IMR-90 (cell line): Measurements from ENCODE around the gene SLIT3. TPM values are rescaled to one million over a fixed set of nuclear protein-coding genes. Genes with fewer than 3 reads are reported as not detected.

Experiments
- ATAC-seq: fragments of 200-7000 bp; cut with Tn5 transposase; 2 replicates; pipeline ENCODE4 v1.9.1; 2020; ENCODE audit warnings: low read depth, mild to moderate bottlenecking, moderate library complexity
- BruUV-seq: library from RNA; stranded (reverse); fragments of 400-500 nt; replicated peaks from 2 replicates; lab custom pipeline; 2021; lab: Mats Ljungman, UMichigan
- CTCF ChIA-PET: fragments of 300-600 bp; formaldehyde crosslinking; extraction: SDS; loops from one replicate; lab custom pipeline; 2021; ENCODE audit warnings: antibody characterized with exemption; lab: Yijun Ruan, JAX
- POLR2A ChIA-PET: fragments of 300-600 bp; sonication (Branson Sonifier 250); formaldehyde crosslinking; loops from one replicate; lab custom pipeline; 2022; ENCODE audit warnings: antibody characterized with exemption; ENCODE audit not compliant: unreplicated experiment; lab: Charles Lee
- DNase-seq: peaks from one replicate; pipeline ENCODE4 v3.0.0; 2013
- H2AFZ ChIP-seq: replicated peaks from 2 replicates; pipeline ENCODE3; 2013; ENCODE audit warnings: low read length, mild to moderate bottlenecking; ENCODE audit not compliant: poor library complexity
- H2AK5ac ChIP-seq: 2 replicates; pipeline ENCODE4 v1.6.1; 2013; ENCODE audit warnings: low read depth, low read length, inconsistent platforms
- H2AK9ac ChIP-seq: replicated peaks from 2 replicates; pipeline ENCODE3; 2013; ENCODE audit warnings: mild to moderate bottlenecking, low read depth, low read length, moderate library complexity; ENCODE audit not compliant: poor library complexity
- H2BK120ac ChIP-seq: 2 replicates; pipeline ENCODE4 v1.6.1; 2013; ENCODE audit warnings: low read depth, low read length, inconsistent platforms
- H2BK15ac ChIP-seq: 3 replicates; pipeline ENCODE4 v1.6.1; 2013; ENCODE audit warnings: low read depth, low read length, inconsistent platforms
- H2BK20ac ChIP-seq: 2 replicates; pipeline ENCODE4 v1.6.1; 2013; ENCODE audit warnings: low read depth, mild to moderate bottlenecking, inconsistent platforms, low read length, moderate library complexity
- H2BK5ac ChIP-seq: 2 replicates; pipeline ENCODE4 v1.6.1; 2013; ENCODE audit warnings: mild to moderate bottlenecking, low read depth, low read length, inconsistent platforms; ENCODE audit not compliant: poor library complexity, severe bottlenecking
- H3K14ac ChIP-seq: replicated peaks from 2 replicates; pipeline ENCODE4 v1.6.1; 2013; ENCODE audit warnings: low read depth, low read length, inconsistent platforms
- H3K18ac ChIP-seq: 2 replicates; pipeline ENCODE4 v1.6.1; 2013; ENCODE audit warnings: low read depth, low read length, control low read depth
- H3K23ac ChIP-seq: 2 replicates; pipeline ENCODE4 v1.6.1; 2013; ENCODE audit warnings: low read depth, low read length, inconsistent platforms
- H3K27ac ChIP-seq: 2 replicates; pipeline ENCODE4 v1.5.1; 2013; ENCODE audit warnings: mild to moderate bottlenecking, control low read depth, low read length; ENCODE audit not compliant: insufficient read depth
- H3K27me3 ChIP-seq: 2 replicates; pipeline ENCODE4 v1.6.1; 2013; ENCODE audit warnings: low read length; ENCODE audit not compliant: control insufficient read depth, insufficient read depth
- H3K36me3 ChIP-seq: 2 replicates; pipeline ENCODE4 v1.6.1; 2013; ENCODE audit warnings: low read length, mixed read lengths; ENCODE audit not compliant: control insufficient read depth, insufficient read depth
- H3K4ac ChIP-seq: 2 replicates; pipeline ENCODE4 v1.6.1; 2013; ENCODE audit warnings: low read depth, low read length, inconsistent platforms
- H3K4me1 ChIP-seq: 2 replicates; pipeline ENCODE4 v1.6.1; 2013; ENCODE audit warnings: low read length, mixed read lengths; ENCODE audit not compliant: control insufficient read depth, insufficient read depth
- H3K4me2 ChIP-seq: 2 replicates; pipeline ENCODE4 v1.6.1; 2013; ENCODE audit warnings: low read depth, mild to moderate bottlenecking, control low read depth, low read length, moderate library complexity
- H3K4me3 ChIP-seq: 2 replicates; pipeline ENCODE4 v1.5.1; 2013; ENCODE audit warnings: low read depth, mild to moderate bottlenecking, control low read depth, low read length, moderate library complexity; ENCODE audit not compliant: insufficient read depth
- H3K56ac ChIP-seq: 2 replicates; pipeline ENCODE4 v1.6.1; 2013; ENCODE audit warnings: low read length, inconsistent platforms; ENCODE audit not compliant: insufficient read depth; ENCODE audit errors: extremely low read depth
- H3K79me1 ChIP-seq, 2 experiments: 2 replicates each; pipeline ENCODE4 v1.6.1; 2013; ENCODE audit warnings: low read length in 2 of 2, inconsistent platforms in 1 of 2, low read depth in 1 of 2
- H3K9ac ChIP-seq: 2 replicates; pipeline ENCODE4 v1.6.1; 2013; ENCODE audit warnings: low read depth, low read length, control low read depth
- H3K9me1 ChIP-seq: 2 replicates; pipeline ENCODE4 v1.6.1; 2013; ENCODE audit warnings: low read length, inconsistent platforms; ENCODE audit not compliant: insufficient read depth
- H3K9me3 ChIP-seq: 2 replicates; pipeline ENCODE4 v1.6.1; 2013; ENCODE audit warnings: low read length; ENCODE audit not compliant: control insufficient read depth, insufficient read depth
- H4K20me1 ChIP-seq: 2 replicates; pipeline ENCODE4 v1.6.1; 2013; ENCODE audit warnings: low read length, inconsistent platforms; ENCODE audit not compliant: insufficient read depth
- H4K5ac ChIP-seq: 2 replicates; pipeline ENCODE4 v1.6.1; 2013; ENCODE audit warnings: mild to moderate bottlenecking, low read depth, low read length, control low read depth
- H4K8ac ChIP-seq, 2 experiments: 2 replicates each; pipeline ENCODE4 v1.6.1; 2013; ENCODE audit warnings: low read depth in 2 of 2, low read length in 2 of 2, control low read depth in 1 of 2, inconsistent platforms in 1 of 2
- H4K91ac ChIP-seq: 2 replicates; pipeline ENCODE4 v1.6.1; 2013; ENCODE audit warnings: low read depth, low read length, inconsistent platforms; ENCODE audit not compliant: insufficient read depth
- BHLHE40 ChIP-seq: fragments of 150-350 bp; IDR thresholded peaks from 2 replicates; pipeline ENCODE4 v1.6.1; 2016; ENCODE audit warnings: mild to moderate bottlenecking, low read depth, low read length
- CEBPB ChIP-seq: IDR thresholded peaks from 2 replicates; pipeline ENCODE4 v1.6.1; 2012; ENCODE audit warnings: low read depth, low read length, improper control_type of control experiment
- CHD1 ChIP-seq: IDR thresholded peaks from 2 replicates; pipeline ENCODE4 v1.6.1; 2012; ENCODE audit warnings: low read depth, low read length, improper control_type of control experiment
- FOS ChIP-seq: fragments of 150-350 bp; IDR thresholded peaks from 2 replicates; pipeline ENCODE4 v1.6.1; 2016; ENCODE audit warnings: low read depth, low read length
- MAFK ChIP-seq: IDR thresholded peaks from 2 replicates; pipeline ENCODE4 v1.6.1; 2012; ENCODE audit warnings: low read depth, low read length, improper control_type of control experiment
- MAZ ChIP-seq: IDR thresholded peaks from 2 replicates; pipeline ENCODE4 v1.6.1; 2012; ENCODE audit warnings: low read depth, mild to moderate bottlenecking, low read length, improper control_type of control experiment, moderate library complexity, borderline replicate concordance
- MXI1 ChIP-seq: IDR thresholded peaks from 2 replicates; pipeline ENCODE4 v1.6.1; 2012; ENCODE audit warnings: low read depth, mild to moderate bottlenecking, low read length, moderate library complexity, borderline replicate concordance
- NFE2L2 ChIP-seq: fragments of 150-350 bp; IDR thresholded peaks from 2 replicates; pipeline ENCODE4 v1.6.1; 2016; ENCODE audit warnings: low read depth, mild to moderate bottlenecking, low read length
- POLR2A ChIP-seq: IDR thresholded peaks from 2 replicates; pipeline ENCODE4 v1.6.1; 2012; ENCODE audit warnings: mild to moderate bottlenecking, low read depth, low read length
- RAD21 ChIP-seq: IDR thresholded peaks from 2 replicates; pipeline ENCODE4 v1.6.1; 2012; ENCODE audit warnings: low read length, improper control_type of control experiment
- RCOR1 ChIP-seq: IDR thresholded peaks from 2 replicates; pipeline ENCODE4 v1.6.1; 2012; ENCODE audit warnings: mild to moderate bottlenecking, low read length, improper control_type of control experiment; ENCODE audit not compliant: insufficient replicate concordance
- RFX5 ChIP-seq: IDR thresholded peaks from 2 replicates; pipeline ENCODE4 v1.8.0; 2012; ENCODE audit warnings: low read depth, mild to moderate bottlenecking, low read length, moderate library complexity
- SMC3 ChIP-seq: fragments of 150-350 bp; IDR thresholded peaks from 2 replicates; pipeline ENCODE4 v1.6.1; 2016; ENCODE audit warnings: low read depth, mild to moderate bottlenecking, antibody characterized with exemption, low read length, moderate library complexity
- WGBS, 2 experiments: methylation state at CpG; one replicate each; pipeline versions ENCODE4 v1.1.5 to v1.1.7; 2013; ENCODE audit warnings: missing lambda C conversion rate in 2 of 2; ENCODE audit not compliant: insufficient read length in 1 of 2; ENCODE audit errors: extremely low coverage in 2 of 2; 5-methylcytosine and 5-hydroxymethylcytosine counted together
- dilution Hi-C: fragments of 300-500 bp; cut with HindIII; formaldehyde crosslinking; loops from one replicate; pipeline ENCODE4 v1.14.3; 2018; ENCODE audit warnings: low sequenced_read_pairs; ENCODE audit not compliant: unreplicated experiment
- in situ Hi-C: fragments of 300-500 bp; cut with MboI; formaldehyde crosslinking; loops from 3 replicates; pipeline ENCODE4 v1.14.3; 2019; ENCODE audit warnings: low sequenced_read_pairs, inconsistent platforms, mixed read lengths
- intact Hi-C: fragments of 100-400 bp; cut with micrococcal nuclease; formaldehyde crosslinking; loops from 2 replicates; pipeline ENCODE4 v1.10.0; 2022
- polyA plus RNA-seq, 3 experiments: library from polyadenylated mRNA; depleted of rRNA; stranded (reverse); fragments of >200 nt; gene quantifications; 2 replicates each; pipeline ENCODE4 v1.2.3, GENCODE V29; 2012; ENCODE audit warnings: low replicate concordance in 1 of 3
- total RNA-seq: library from RNA; depleted of rRNA; stranded (reverse); fragments of >200 nt; gene quantifications from 2 replicates; pipeline ENCODE4 v1.2.3, GENCODE V29; 2012
- TF ChIP-seq, protein P1 (sequence below): fragments of 150-350 bp; IDR thresholded peaks from 2 replicates; pipeline ENCODE4 v1.6.1; 2017; ENCODE audit warnings: mild to moderate bottlenecking, antibody characterized with exemption, low read length, low read depth
- TF ChIP-seq, protein P2 (sequence below): fragments of 150-350 bp; IDR thresholded peaks from 2 replicates; pipeline ENCODE4 v1.6.1; 2016; ENCODE audit warnings: low read depth, mild to moderate bottlenecking, low read length, moderate library complexity, borderline replicate concordance
- TF ChIP-seq, protein P3 (sequence below): conservative IDR thresholded peaks from 2 replicates; pipeline ENCODE4 v1.5.1; 2012; ENCODE audit warnings: mild to moderate bottlenecking, low read depth, low read length, improper control_type of control experiment

Gene SLIT3
- total and polyA plus RNA-seq, 2 of the 4 experiments (the other 2 are of a cell fraction), result 0.18 to 0.50 TPM

DNA sequence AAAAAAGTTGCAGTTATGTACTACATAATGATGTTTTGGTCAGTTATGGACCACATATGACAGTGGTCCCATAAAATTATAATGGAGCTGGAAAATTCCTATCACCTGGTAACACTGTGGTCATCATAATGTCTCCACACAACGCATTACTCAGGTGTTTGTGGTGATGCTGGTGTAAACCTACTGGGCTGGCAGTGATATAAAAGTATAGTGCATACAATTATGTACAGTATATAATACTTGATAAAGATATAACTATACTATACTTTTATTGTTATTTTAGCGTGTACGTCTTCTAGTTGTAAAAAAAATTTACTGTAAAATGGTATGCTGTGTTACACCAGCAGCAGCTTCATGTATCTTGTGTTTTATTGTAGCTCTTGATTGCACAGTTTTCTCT, 655.7 kb downstream of the SLIT3 start:
- dilution Hi-C loops, result no loop called here

More for the DNA sequence above, 655.7 kb downstream of the SLIT3 start:
- Histone ChIP-seq H2AFZ (no peak overlapping the region), H3K27me3 (no peaks in the 10 kb centered on the region), H3K23ac (no peak overlapping the region), H3K9ac (no peak overlapping the region), H2AK5ac (no peak overlapping the region), H2BK20ac (no peak overlapping the region), H4K8ac (no peak overlapping the region), H3K9me1 (no peaks in the 10 kb centered on the region), H3K14ac (no peak overlapping the region), H3K9me3 (no peaks in the 10 kb centered on the region), H4K5ac (no peak overlapping the region), H4K91ac (no peak overlapping the region), H3K4ac (no peak overlapping the region), H3K79me1 (no peaks in the 10 kb centered on the region), H2AK9ac (no peak overlapping the region), H2BK5ac (no peak overlapping the region), H3K27ac (no peak overlapping the region), H3K4me2 (no peak overlapping the region), H3K4me1 (no peaks in the 10 kb centered on the region), H3K18ac (no peak overlapping the region), H3K36me3 (no peaks in the 10 kb centered on the region), H2BK120ac (no peak overlapping the region), H4K20me1 (no peaks in the 10 kb centered on the region), H3K4me3 (no peak overlapping the region), H2BK15ac (no peak overlapping the region), H3K56ac (no peak overlapping the region)
- no CpG with 5 or more reads among the region's 3 CpGs for WGBS, 2 experiments
- no peak for DNase-seq
- CTCF ChIA-PET, result interaction anchor here (0.7 kb wide), 1 partner anchor 14 kb away, joined by 3 read pairs; no protein-coding TSS in a partner anchor
- ATAC-seq, result no peak
- TF ChIP-seq RCOR1 (no peak), MXI1 (no peak), MAZ (no peak), NFE2L2 (no peak), RFX5 (no peak), MAFK (no peak), RAD21 (no peak), BHLHE40 (no peak), FOS (no peak), SMC3 (no peak), CHD1 (no peak), CEBPB (no peak), POLR2A (no peak)
- TF ChIP-seq, protein P1, sequence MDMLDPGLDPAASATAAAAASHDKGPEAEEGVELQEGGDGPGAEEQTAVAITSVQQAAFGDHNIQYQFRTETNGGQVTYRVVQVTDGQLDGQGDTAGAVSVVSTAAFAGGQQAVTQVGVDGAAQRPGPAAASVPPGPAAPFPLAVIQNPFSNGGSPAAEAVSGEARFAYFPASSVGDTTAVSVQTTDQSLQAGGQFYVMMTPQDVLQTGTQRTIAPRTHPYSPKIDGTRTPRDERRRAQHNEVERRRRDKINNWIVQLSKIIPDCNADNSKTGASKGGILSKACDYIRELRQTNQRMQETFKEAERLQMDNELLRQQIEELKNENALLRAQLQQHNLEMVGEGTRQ, result no peak
- TF ChIP-seq, protein P2, sequence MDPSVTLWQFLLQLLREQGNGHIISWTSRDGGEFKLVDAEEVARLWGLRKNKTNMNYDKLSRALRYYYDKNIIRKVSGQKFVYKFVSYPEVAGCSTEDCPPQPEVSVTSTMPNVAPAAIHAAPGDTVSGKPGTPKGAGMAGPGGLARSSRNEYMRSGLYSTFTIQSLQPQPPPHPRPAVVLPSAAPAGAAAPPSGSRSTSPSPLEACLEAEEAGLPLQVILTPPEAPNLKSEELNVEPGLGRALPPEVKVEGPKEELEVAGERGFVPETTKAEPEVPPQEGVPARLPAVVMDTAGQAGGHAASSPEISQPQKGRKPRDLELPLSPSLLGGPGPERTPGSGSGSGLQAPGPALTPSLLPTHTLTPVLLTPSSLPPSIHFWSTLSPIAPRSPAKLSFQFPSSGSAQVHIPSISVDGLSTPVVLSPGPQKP, result no peak
- TF ChIP-seq, protein P3, sequence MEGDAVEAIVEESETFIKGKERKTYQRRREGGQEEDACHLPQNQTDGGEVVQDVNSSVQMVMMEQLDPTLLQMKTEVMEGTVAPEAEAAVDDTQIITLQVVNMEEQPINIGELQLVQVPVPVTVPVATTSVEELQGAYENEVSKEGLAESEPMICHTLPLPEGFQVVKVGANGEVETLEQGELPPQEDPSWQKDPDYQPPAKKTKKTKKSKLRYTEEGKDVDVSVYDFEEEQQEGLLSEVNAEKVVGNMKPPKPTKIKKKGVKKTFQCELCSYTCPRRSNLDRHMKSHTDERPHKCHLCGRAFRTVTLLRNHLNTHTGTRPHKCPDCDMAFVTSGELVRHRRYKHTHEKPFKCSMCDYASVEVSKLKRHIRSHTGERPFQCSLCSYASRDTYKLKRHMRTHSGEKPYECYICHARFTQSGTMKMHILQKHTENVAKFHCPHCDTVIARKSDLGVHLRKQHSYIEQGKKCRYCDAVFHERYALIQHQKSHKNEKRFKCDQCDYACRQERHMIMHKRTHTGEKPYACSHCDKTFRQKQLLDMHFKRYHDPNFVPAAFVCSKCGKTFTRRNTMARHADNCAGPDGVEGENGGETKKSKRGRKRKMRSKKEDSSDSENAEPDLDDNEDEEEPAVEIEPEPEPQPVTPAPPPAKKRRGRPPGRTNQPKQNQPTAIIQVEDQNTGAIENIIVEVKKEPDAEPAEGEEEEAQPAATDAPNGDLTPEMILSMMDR, result no peak
- no TSS peak for BruUV-seq
- in situ Hi-C loops, result no loop called here
- POLR2A ChIA-PET, result no interaction called here
- intact Hi-C loops, result no loop called here
